ENCODE measurements around the gene STH. TPM values are rescaled to one million over a fixed set of nuclear protein-coding genes. Genes with fewer than 3 reads are reported as not detected.
A peak's percentile ranks its signal among the peaks of the same experiment; 100 is the strongest.
"Not testable (repeated sequence)": the region's sequence is repeated elsewhere in the genome, so short reads cannot be mapped to it uniquely, and the experiment has no call there.

STH gene
- total RNA-seq, 4 donors from 2014 or later = not detected

DNA sequence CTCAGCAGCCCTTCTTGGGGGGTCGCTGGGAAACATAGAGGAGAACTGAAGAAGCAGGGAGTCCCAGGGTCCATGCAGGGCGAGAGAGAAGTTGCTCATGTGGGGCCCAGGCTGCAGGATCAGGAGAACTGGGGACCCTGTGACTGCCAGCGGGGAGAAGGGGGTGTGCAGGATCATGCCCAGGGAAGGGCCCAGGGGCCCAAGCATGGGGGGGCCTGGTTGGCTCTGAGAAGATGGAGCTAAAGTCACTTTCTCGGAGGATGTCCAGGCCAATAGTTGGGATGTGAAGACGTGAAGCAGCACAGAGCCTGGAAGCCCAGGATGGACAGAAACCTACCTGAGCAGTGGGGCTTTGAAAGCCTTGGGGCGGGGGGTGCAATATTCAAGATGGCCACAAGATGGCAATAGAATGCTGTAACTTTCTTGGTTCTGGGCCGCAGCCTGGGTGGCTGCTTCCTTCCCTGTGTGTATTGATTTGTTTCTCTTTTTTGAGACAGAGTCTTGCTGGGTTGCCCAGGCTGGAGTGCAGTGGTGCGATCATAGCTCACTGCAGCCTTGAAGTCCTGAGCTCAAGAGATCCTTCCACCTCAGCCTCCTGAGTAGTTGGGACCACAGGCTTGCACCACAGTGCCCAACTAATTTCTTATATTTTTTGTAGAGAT is 3.4 kb downstream of the STH start:
- DNase-seq = no peak
- 20 to 24% methylated on average over 5 to 8 of the region's 8 CpGs for WGBS, 2 donors
- Histone ChIP-seq H3K9me3 (no peaks in the 10 kb centered on the region), H3K27ac (no peak overlapping the region), H3K36me3 (no peaks in the 10 kb centered on the region), H3K4me3 (no peak overlapping the region), H3K27me3 (no peaks in the 10 kb centered on the region), H3K4me1 (peaks cover 4 to 68% (median 4%) of the 10 kb centered on the region in 3 donors)
- TF ChIP-seq, protein P1, sequence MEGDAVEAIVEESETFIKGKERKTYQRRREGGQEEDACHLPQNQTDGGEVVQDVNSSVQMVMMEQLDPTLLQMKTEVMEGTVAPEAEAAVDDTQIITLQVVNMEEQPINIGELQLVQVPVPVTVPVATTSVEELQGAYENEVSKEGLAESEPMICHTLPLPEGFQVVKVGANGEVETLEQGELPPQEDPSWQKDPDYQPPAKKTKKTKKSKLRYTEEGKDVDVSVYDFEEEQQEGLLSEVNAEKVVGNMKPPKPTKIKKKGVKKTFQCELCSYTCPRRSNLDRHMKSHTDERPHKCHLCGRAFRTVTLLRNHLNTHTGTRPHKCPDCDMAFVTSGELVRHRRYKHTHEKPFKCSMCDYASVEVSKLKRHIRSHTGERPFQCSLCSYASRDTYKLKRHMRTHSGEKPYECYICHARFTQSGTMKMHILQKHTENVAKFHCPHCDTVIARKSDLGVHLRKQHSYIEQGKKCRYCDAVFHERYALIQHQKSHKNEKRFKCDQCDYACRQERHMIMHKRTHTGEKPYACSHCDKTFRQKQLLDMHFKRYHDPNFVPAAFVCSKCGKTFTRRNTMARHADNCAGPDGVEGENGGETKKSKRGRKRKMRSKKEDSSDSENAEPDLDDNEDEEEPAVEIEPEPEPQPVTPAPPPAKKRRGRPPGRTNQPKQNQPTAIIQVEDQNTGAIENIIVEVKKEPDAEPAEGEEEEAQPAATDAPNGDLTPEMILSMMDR (IDR thresholded peaks at IDR 0.05) = peak; percentile 96 to 98 (median 98)
- TF ChIP-seq POLR2A (IDR thresholded peaks at IDR 0.05) = no peak
- intact Hi-C loops (cut with DNase I) = no loop called here

DNA sequence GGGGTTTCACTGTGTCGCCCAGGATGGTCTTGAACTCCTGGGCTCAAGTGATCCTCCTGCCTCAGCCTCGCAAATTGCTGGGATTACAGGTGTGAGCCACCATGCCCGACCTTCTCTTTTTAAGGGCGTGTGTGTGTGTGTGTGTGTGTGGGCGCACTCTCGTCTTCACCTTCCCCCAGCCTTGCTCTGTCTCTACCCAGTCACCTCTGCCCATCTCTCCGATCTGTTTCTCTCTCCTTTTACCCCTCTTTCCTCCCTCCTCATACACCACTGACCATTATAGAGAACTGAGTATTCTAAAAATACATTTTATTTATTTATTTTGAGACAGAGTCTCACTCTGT is 3.9 kb downstream of the STH start:
- peaks cover 4 to 68% (median 4%) of the 10 kb centered on the region in 3 donors for H3K4me1 ChIP-seq
- H3K4me3 ChIP-seq = no peak overlapping the region
- 61 to 70% methylated on average over 7 of the region's 7 CpGs for WGBS, 2 donors
- no peaks in the 10 kb centered on the region for H3K27me3 ChIP-seq
- DNase-seq = no peak
- no peaks in the 10 kb centered on the region for H3K9me3 ChIP-seq
- TF ChIP-seq, protein P1 (IDR thresholded peaks at IDR 0.05) = no peak
- no peak for TF ChIP-seq POLR2A (IDR thresholded peaks at IDR 0.05)
- no peak overlapping the region for H3K27ac ChIP-seq
- intact Hi-C loops (cut with DNase I) = no loop called here
- no peaks in the 10 kb centered on the region for H3K36me3 ChIP-seq

DNA sequence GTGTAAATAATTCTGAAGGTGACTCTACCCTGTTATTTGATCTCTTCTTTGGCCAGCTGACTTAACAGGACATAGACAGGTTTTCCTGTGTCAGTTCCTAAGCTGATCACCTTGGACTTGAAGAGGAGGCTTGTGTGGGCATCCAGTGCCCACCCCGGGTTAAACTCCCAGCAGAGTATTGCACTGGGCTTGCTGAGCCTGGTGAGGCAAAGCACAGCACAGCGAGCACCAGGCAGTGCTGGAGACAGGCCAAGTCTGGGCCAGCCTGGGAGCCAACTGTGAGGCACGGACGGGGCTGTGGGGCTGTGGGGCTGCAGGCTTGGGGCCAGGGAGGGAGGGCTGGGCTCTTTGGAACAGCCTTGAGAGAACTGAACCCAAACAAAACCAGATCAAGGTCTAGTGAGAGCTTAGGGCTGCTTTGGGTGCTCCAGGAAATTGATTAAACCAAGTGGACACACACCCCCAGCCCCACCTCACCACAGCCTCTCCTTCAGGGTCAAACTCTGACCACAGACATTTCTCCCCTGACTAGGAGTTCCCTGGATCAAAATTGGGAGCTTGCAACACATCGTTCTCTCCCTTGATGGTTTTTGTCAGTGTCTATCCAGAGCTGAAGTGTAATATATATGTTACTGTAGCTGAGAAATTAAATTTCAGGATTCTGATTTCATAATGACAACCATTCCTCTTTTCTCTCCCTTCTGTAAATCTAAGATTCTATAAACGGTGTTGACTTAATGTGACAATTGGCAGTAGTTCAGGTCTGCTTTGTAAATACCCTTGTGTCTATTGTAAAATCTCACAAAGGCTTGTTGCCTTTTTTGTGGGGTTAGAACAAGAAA is 5.1 kb downstream of the STH start:
- intact Hi-C loops (cut with DNase I) = no loop called here

DNA sequence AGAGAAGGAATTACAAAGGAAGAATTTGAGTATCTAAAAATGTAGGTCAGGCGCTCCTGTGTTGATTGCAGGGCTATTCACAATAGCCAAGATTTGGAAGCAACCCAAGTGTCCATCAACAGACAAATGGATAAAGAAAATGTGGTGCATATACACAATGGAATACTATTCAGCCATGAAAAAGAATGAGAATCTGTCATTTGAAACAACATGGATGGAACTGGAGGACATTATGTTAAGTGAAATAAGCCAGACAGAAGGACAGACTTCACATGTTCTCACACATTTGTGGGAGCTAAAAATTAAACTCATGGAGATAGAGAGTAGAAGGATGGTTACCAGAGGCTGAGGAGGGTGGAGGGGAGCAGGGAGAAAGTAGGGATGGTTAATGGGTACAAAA is 7.0 kb downstream of the STH start:
- intact Hi-C loops (cut with DNase I); H3K36me3 ChIP-seq; H3K4me3 ChIP-seq; H3K27me3 ChIP-seq; DNase-seq; H3K27ac ChIP-seq; H3K9me3 ChIP-seq: not testable (repeated sequence)
- H3K4me1 ChIP-seq = peaks cover 4 to 45% (median 4%) of the 10 kb centered on the region in 3 donors
- WGBS, 2 donors = 75 to 88% methylated on average over 1 of the region's 1 CpG

More for the DNA sequence above, 5.1 kb downstream of the STH start:
- Histone ChIP-seq H3K4me3 (no peak overlapping the region), H3K27me3 (no peaks in the 10 kb centered on the region), H3K4me1 (peaks cover 4 to 65% (median 4%) of the 10 kb centered on the region in 3 donors), H3K27ac (peak overlapping the region in 3 of 4 donors; percentile 7 to 45 (median 39)), H3K9me3 (no peaks in the 10 kb centered on the region), H3K36me3 (no peaks in the 10 kb centered on the region)
- WGBS, 2 donors = 22 to 35% methylated on average over 2 to 5 of the region's 6 CpGs
- DNase-seq = no peak
- no peak for TF ChIP-seq POLR2A (IDR thresholded peaks at IDR 0.05)
- TF ChIP-seq, protein P1 (IDR thresholded peaks at IDR 0.05) = no peak

DNA sequence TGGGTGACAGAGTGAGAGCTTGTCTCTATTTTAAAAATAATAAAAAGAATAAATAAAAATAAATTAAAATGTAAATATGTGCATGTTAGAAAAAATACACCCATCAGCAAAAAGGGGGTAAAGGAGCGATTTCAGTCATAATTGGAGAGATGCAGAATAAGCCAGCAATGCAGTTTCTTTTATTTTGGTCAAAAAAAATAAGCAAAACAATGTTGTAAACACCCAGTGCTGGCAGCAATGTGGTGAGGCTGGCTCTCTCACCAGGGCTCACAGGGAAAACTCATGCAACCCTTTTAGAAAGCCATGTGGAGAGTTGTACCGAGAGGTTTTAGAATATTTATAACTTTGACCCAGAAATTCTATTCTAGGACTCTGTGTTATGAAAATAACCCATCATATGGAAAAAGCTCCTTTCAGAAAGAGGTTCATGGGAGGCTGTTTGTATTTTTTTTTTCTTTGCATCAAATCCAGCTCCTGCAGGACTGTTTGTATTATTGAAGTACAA is 8.5 kb downstream of the STH start:
- H3K36me3 ChIP-seq = no peaks in the 10 kb centered on the region
- no peaks in the 10 kb centered on the region for H3K9me3 ChIP-seq
- peaks cover 4 to 32% (median 4%) of the 10 kb centered on the region in 3 donors for H3K4me1 ChIP-seq
- 79 to 87% methylated on average over 2 of the region's 2 CpGs for WGBS, 2 donors
- no peak overlapping the region for H3K27ac ChIP-seq
- no peaks in the 10 kb centered on the region for H3K27me3 ChIP-seq
- no peak overlapping the region for H3K4me3 ChIP-seq
- TF ChIP-seq POLR2A (IDR thresholded peaks at IDR 0.05) = no peak
- TF ChIP-seq, protein P1 (IDR thresholded peaks at IDR 0.05) = no peak
- no peak for DNase-seq
- intact Hi-C loops (cut with DNase I) = no loop called here
